CD4-positive, alpha-beta T cell treated with Interleukin-2 at 100 ng/mL for 4 hours (primary cell): Measurements from ENCODE around the gene RAB38.

ENCODE experiments used
- DNase-seq: peaks from one replicate; pipeline ENCODE4 v3.0.0-alpha.2; 2020; ENCODE audit warnings: low spot score

RAB38 gene

GRCh38 chr11:88169881-88170280 lies 5.4 kb downstream of the RAB38 start:
- no peak for DNase-seq

GRCh38 chr11:88169471-88169870 lies 5.8 kb downstream of the RAB38 start:
- no peak for DNase-seq

GRCh38 chr11:88167853-88168252 lies 7.4 kb downstream of the RAB38 start:
- no peak for DNase-seq

GRCh38 chr11:88164806-88165585 lies 10.2 kb downstream of the RAB38 start:
- DNase-seq, result no peak

- no peak for DNase-seq
Observed at GRCh38 chr11:88164320-88164719, 10.9 kb downstream of the RAB38 start.

- no peak for DNase-seq
Observed at GRCh38 chr11:88158081-88158480, 17.2 kb downstream of the RAB38 start.

GRCh38 chr11:88157370-88157769 lies 17.9 kb downstream of the RAB38 start:
- no peak for DNase-seq

GRCh38 chr11:88152381-88152780 lies 22.9 kb downstream of the RAB38 start:
- DNase-seq, result no peak

DNA sequence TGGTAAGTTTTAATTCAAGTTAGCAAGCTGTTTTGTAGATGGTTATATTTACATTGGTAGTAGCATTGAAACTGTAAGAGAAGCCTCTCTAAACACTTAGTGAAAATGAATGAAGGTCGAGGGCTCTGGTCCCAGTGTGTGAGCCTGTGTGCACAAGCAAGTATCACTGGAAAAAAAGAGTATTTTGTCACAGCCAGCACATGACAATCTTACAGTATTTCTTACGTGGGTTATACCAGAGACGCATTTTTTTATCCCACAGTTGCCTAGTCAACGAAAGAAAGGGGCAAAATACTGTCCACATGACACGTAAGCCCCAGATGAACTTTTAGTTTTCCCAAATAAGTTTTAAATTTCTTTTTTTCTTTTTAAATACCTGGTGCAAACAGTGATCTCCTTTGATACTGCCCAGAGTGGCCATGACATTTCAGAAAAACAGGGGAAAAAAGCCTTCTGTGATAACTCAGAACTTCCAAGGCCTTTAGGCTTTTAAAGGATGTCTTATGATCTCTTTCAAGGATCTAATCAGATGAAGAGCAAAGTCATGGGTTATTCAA lies 23.5 kb downstream of the RAB38 start:
- no peak for DNase-seq

DNA sequence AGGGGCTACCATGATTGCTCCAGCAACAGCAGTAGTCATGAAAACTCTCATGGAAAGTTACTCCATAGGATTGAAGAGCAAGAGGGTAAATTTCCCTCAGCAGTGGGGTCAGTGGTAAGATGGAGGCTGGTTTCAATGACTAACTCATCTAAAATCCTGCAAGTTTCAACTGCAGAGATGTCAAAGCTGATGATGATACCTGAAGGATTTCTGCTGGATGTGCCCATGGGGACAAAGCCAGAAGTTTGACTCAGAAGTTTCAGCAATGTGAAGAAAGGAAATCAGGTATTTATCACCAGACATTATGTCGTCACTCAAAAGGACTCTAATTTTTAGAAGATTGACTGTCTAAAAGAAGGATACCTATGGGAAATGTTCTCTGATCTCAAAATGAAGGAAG lies 29.1 kb downstream of the RAB38 start:
- no peak for DNase-seq

- DNase-seq, result no peak
Observed at GRCh38 chr11:88139865-88140264, 35.4 kb downstream of the RAB38 start.

- DNase-seq, result no peak
Observed at GRCh38 chr11:88131764-88132470, 43.3 kb downstream of the RAB38 start.

- DNase-seq, result no peak
Observed at GRCh38 chr11:88122956-88123355, 52.3 kb downstream of the RAB38 start.

DNA sequence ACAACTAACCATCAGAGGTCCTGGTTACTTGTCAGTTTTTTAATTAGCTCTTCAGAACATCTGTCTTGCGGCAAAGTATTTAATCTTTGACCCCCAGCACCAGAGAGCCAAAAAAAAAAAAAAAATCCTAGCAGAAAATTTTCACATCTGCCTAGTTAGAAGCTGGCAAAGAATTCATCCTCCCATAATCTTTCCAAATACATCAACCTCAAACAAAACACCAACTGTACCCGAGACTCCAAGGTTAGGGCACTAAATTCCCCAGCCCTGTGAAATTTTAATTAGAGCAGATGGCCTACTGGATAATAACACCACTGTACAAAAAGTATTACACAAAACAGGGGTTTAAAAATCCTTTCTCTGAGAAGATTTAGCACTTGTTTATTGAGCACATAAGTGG lies 55.7 kb downstream of the RAB38 start:
- DNase-seq, result no peak

- DNase-seq, result no peak
Observed at GRCh38 chr11:88117281-88117858, 57.9 kb downstream of the RAB38 start.

GRCh38 chr11:88115828-88116755 lies 59.2 kb downstream of the RAB38 start:
- DNase-seq, result no peak

- no peak for DNase-seq
Observed at GRCh38 chr11:88114486-88115045, 60.7 kb downstream of the RAB38 start.

GRCh38 chr11:88106666-88107065 lies 68.6 kb downstream of the RAB38 start:
- no peak for DNase-seq

GRCh38 chr11:88105951-88106350 lies 69.3 kb downstream of the RAB38 start:
- no peak for DNase-seq

DNA sequence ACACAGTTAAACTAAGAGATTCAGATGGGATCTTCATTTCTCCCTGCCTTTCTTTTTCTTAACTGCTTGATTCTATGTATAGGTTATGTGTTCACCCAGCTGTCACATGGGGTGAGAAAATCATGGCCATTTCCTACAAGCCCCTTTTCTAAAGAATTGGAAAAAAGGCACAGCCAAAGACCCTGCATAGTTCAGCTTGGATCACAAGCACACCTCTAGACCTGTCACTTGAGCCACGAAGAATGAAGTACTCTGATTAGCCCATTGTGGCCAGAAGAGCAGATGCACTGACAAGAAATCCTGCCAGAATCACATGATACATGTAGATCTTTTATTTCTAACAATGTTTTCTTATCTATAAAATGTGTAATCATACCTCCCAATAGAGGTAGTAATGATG lies 69.7 kb downstream of the RAB38 start:
- DNase-seq, result no peak

DNA sequence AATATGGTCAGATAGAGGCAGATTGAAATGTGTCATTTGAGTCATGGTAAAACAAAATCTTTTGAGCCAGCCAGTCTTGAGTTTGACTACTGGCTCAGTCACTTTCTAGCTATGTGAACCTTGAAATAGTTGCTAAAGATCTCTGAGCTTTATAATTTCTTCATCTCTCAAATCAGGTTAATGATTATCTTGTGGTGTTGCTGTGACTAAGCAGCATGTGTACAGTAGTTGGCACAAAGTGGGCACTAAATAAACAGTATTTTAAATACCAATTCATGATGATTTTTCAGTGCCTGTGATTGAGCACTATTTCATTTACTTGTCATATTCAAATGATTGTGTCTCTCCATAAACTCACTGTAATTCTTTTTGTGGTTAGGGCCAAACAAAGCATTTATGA lies 70.8 kb downstream of the RAB38 start:
- no peak for DNase-seq
